ENCODE results near the gene CAMTA1. TPM values are rescaled to one million over a fixed set of nuclear protein-coding genes. Genes with fewer than 3 reads are reported as not detected.

The CAMTA1 gene
- total RNA-seq, 1 donor from 2014 or later: 127 TPM

DNA sequence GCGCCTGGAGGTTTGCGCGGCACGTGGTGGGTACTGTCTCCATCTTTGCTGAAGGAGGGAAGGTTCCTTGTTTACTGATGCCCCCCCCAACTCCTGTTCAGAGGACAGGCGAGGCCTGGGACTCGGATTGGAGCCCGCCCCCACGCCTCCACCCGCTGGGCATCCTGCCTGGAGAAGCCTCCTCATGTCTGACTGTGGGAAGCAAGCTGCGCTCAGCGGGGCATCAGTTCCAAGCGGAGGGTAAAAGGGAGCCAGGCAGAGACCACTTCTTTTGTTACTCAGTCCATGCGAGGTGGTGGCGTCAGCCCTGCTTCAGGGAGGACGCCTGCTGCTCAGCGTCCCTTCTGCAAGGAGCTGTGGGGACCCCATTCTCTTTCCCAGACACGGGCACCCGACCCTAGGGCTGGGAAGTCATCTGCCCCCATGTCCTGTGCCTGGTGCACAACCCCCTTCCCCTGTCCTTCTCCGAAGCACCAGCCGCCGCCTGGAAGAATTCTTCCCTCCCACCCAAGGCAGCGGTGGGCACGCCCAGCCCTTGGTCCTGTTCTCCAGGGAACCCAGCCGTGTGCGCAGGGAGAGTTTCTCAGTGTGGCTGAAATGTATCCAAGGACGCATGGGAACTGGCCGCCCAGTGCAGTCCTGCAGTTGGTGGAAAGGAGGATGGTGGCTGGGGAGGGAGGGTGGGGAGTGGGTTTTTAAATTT is 414.0 kb downstream of the CAMTA1 start:
- FAIRE-seq: no peak

GRCh38 chr1:7207875-7208646 is 422.8 kb downstream of the CAMTA1 start:
- DNase-seq (ENCODE audit: low spot score in 2 of 2): peak in 1 of 2 donors; percentile 48
- no peak for FAIRE-seq

More for the DNA sequence above, 414.0 kb downstream of the CAMTA1 start:
- no peak for DNase-seq (ENCODE audit: low spot score in 2 of 2)

- no peak for DNase-seq (ENCODE audit: low spot score in 2 of 2)
- no peak for FAIRE-seq
Observed at GRCh38 chr1:7208647-7209180, 423.5 kb downstream of the CAMTA1 start.

DNA sequence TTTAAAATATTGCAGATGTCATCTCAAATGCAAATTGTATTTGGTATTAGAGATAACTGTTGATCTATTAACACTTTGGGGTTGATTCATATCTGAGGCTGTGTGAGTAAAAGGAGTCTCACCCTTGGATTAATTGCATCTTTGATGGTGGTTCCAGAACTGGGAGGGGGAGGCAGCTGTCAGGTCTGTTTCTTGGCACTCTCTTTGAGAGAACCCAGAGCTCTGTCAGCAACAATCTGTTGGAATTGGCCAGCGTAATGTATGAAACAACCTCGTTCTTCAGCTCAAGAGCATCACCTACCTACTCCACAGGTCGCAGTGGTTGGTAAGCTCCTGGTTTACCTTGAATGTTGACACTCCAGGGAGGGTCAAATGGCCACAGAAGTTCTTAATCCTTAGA is 424.1 kb downstream of the CAMTA1 start:
- DNase-seq (ENCODE audit: low spot score in 2 of 2): no peak

GRCh38 chr1:7218210-7218832 is 433.1 kb downstream of the CAMTA1 start:
- no peak for FAIRE-seq
- peak; percentile 22 to 41 for DNase-seq (ENCODE audit: low spot score in 2 of 2)

More for the DNA sequence above, 424.1 kb downstream of the CAMTA1 start:
- no peak for FAIRE-seq

- FAIRE-seq: no peak
- DNase-seq (ENCODE audit: low spot score in 2 of 2): no peak
Observed at GRCh38 chr1:7219031-7219430, 433.8 kb downstream of the CAMTA1 start.

DNA sequence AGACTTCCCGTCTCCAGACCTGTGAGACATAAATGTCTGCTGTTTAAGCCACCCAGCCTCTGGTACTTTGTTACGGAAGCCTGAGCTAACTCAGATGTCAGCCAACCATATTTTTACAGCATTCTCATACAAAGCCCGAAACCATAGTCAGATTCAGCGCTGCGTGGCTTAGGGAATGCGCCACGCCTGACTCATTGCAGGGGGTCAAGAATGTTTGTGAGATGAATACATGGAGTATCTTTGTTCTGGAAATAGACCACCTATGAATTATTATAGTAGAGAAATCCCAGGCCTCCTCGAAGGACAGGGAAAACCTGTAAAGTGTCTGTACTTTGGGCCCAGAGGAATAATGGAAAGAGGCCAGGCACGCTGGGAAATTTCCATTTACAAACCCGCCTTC is 434.8 kb downstream of the CAMTA1 start:
- FAIRE-seq (no peak), DNase-seq (ENCODE audit: low spot score in 2 of 2) (no peak)

- no peak for DNase-seq (ENCODE audit: low spot score in 2 of 2)
- FAIRE-seq: no peak
Observed at GRCh38 chr1:7220712-7221252, 435.5 kb downstream of the CAMTA1 start.

- DNase-seq (ENCODE audit: low spot score in 2 of 2): no peak
Observed at GRCh38 chr1:7221826-7222694, 436.8 kb downstream of the CAMTA1 start.

DNA sequence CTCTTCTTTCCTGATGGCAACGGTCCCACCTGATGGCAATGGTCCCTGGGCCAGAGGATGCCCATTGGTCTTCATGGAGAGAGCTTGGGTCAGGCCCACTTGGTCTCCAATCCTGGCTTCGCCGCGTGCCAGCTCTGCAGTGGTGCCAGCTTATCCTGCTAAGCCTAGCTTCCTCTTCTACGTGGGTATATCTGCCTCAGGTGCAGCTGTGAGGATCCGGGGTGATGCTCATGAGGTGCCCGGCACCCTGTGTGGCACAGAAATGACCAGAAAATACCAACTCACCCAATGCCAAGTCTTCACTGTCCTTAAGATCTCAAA is 437.4 kb downstream of the CAMTA1 start:
- FAIRE-seq (no peak), DNase-seq (ENCODE audit: low spot score in 2 of 2) (no peak)

More at GRCh38 chr1:7221826-7222694, 436.8 kb downstream of the CAMTA1 start:
- FAIRE-seq: no peak

DNA sequence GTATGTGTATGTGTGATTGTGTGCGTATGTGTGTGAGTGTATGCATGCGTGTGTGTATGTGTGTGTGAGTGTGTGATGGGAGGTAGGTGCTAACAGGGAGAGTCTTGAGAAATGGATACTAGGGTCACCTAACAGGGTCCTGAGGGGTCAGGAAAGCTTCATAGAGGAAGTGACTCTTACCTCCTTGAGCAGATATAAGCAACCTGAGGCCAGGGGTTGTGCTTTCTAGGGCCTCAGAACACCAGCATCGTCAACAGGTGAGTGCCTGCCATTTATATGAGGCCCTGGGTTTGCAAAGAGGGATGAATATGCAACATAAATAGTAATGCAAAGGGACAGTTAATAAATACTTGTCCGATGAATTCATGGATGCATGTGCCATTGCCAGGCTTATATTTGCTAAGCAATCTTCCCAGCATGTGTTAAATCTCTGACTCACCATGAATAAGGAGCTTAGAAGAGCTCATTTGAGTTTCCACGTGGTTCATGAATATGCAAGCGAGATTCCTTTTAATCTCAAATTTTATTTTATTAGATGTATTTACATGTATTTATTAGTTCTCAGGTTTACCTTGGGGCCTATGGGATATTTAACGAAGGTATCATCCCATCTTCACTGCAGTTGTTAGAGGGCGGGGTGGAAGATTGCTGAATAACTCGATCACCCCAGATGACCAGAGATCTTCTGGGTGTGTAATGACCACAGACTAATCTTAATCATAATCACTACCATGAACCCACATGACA is 438.3 kb downstream of the CAMTA1 start:
- no peak for DNase-seq (ENCODE audit: low spot score in 2 of 2)
- no peak for FAIRE-seq

DNA sequence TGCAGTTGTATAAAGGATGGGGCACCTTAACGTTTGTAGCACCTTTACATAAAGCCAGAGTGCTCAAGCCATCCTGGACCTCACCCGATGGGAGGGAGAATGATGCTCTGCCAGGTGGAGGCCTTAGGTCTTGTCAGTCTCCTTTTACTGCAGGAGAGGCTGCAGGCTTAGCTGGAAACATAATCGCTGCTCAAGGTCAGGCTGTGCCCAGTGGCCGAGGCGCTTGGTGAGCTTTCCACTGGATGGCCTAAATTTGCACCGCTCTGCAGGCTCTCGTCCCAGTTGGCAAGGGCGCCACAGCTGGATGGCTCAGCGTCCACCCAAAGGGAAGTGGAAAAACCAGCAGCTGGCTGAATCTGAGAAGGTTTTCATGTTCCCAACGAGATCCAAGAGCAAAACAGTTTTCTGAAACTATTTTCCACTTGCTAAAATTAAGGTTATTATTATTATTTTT is 438.9 kb downstream of the CAMTA1 start:
- FAIRE-seq (no peak), DNase-seq (ENCODE audit: low spot score in 2 of 2) (no peak)

DNA sequence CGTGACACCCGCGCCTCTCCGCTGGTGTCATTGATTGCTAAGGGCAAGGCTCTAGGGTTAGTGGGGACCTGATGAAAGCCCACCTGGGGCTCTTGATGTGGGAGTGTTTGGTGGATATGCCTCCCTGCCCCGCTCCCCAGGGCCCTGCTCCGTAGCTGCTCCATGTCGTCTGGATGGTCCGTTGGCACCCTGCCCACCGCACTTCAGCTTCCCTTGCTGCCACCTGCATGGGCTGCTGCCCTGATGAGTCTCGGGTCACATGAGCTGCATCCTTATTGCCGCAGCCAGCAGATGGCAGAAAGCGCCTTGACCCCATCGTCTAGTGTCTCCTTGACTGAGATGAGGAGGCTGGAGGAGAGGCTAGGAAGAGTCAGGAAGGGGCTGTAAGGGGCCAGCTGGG is 439.4 kb downstream of the CAMTA1 start:
- DNase-seq (ENCODE audit: low spot score in 2 of 2) (no peak), FAIRE-seq (no peak)

DNA sequence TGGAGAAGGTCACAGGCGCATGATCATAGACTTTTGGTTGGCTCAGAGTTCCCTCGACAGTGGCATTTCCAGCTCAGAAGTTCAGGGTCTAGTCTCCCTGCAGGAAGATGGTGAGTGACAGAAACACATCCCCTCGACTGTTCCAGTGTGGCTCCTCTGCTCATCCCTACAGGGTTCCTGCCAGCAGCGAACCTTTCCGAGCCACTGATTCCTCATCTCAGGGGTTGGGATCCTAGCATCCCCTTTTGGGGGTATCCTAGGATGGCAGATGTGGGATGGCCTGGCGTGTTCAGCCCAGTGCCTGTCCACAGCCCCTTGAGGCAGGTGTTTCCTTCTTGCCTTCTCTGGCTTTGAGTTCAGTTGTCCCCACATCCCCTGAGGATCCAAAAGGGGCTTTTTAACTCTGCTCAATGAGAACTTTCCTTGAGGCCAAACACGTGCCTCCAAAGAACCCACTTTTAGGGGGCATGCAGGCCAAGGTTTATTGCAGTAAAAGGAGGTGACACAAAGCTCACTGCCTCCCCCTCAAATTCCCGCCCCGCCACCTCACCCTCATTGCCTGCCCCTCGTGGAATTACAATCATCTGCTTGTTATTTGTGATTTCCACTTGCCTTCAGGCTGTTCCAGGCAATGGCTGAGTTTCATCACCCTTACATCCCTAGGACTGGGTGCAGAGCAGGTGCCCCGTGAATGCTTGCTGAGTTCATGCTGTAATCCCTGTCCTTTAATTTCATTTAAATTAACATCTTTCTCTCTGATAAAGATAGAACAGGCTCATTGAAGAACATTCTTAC is 440.7 kb downstream of the CAMTA1 start:
- DNase-seq (ENCODE audit: low spot score in 2 of 2) (no peak), FAIRE-seq (no peak)

- FAIRE-seq: no peak
- no peak for DNase-seq (ENCODE audit: low spot score in 2 of 2)
Observed at GRCh38 chr1:7227654-7228053, 442.4 kb downstream of the CAMTA1 start.

- FAIRE-seq (no peak), DNase-seq (ENCODE audit: low spot score in 2 of 2) (no peak)
Observed at GRCh38 chr1:7228252-7228961, 443.2 kb downstream of the CAMTA1 start.

- no peak for FAIRE-seq
- DNase-seq (ENCODE audit: low spot score in 2 of 2): no peak
Observed at GRCh38 chr1:7229186-7229585, 443.9 kb downstream of the CAMTA1 start.
